HG03457 (cell line): ENCODE data around the gene UBE2B.

ENCODE experiments used
- ATAC-seq: cut with Tn5 transposase; IDR thresholded peaks from one replicate; pipeline ENCODE4 v1.9.1; 2021; ENCODE audit warnings: moderate number of reproducible peaks; ENCODE audit not compliant: unreplicated experiment

UBE2B gene

GRCh38 chr5:134436523-134437339, 65.4 kb downstream of the UBE2B start:
- peak; percentile 88 for ATAC-seq

DNA sequence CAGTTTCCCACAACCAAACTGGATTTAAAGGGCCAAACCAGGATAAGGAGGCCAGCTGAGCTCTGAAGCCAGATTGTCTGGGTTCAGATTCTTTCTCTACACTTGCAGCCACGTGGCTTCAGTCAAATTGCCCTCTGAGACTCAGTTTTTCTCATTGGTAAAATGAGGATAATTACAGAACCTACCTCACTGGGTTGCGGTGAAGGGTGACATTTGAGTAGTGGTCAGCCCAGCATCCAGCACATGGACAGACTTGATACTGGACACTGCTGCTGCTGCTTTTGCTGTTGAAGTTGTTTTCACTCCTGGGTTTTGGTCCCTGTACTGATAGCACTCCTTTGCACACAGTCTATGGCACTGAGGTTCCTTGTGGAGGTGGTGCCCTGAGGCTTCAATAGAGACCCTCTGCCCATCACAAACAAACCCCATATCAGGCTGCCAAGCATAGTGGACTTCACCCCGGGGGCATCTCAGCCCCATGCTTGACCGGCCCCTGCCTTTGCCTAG, 66.0 kb downstream of the UBE2B start:
- ATAC-seq, result no peak

DNA sequence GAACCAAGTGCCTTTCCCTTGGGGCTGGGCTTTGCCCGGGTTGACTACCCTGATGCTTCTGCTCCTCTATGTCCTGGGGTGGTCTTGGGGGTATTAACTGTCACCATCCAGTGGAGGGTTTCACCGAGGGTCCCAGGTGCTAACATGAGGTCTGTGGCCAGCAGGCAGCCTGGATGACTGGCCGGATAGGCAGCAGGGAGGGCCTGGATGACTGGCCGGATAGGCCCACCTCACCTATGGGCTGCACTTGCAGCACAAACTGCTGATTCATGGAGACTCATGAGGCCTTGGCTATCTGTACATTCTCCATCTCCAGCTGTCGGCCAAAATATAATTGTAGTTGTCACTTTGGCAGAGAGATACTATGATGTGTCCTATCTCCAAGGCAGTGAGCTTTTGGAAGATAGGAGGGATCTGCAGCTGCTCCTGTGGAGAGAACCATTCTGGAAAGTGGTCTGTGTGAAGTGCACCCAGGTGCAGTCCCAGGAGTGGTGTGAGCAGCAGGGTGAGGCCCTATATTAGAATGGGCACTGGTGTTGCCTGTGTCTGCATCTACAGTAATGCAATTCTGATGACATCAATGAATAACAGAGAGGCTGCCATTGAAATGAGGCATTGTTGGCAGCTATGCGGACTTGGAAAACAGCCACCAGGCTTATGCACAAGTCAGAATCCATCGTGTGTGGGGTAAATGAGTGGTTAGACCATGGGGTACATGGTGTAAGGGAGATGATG, 66.6 kb downstream of the UBE2B start:
- ATAC-seq, result no peak

- ATAC-seq, result no peak
These were observed 67.4 kb downstream of the UBE2B start for GRCh38 chr5:134438721-134439123.

- ATAC-seq, result no peak
These were observed 67.9 kb downstream of the UBE2B start for GRCh38 chr5:134439210-134439654.

DNA sequence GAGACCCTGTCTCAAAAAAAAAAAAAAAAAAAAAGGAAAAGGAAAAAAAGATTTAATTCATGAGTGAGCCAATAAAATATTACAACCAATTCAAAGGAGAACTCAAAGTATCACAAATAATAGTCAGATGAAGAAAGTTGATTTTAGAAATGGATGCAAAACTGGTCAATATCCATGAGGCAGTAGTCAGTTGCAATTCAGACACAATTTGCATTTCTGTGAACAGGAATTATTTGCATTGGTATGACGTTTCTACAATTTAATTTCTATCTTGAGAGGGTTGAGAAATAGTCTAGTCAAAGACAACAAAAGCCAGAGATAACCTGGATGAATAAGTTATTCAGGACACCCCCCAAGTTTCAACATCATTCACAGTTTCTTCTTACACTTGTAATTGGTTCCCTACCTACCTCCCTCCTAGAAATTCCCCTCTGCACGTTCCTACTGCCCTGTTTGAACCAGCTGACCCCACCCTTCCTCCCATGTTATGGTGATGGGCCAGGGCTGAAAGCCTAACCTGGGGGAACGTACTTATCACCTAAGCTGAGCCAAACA, 68.9 kb downstream of the UBE2B start:
- no peak for ATAC-seq
